ENCODE results near the gene C1QBP. TPM values are rescaled to one million over a fixed set of nuclear protein-coding genes. Genes with fewer than 3 reads are reported as not detected.

Gene C1QBP
- total RNA-seq, 4 donors from 2014 or later: 84.4 to 111 (median 108) TPM

- 0 to 3% methylated on average over 6 to 13 of the region's 26 CpGs for WGBS, 2 donors (ENCODE audit: low coverage in 1 of 2)
- ATAC-seq: no peak
- Histone ChIP-seq H3K4me1 (peaks cover 3 to 62% (median 20%) of the 10 kb centered on the region in 3 donors), H3K36me3 (peaks cover 0 to 63% of the 10 kb centered on the region in 2 donors), H3K4me3 (peak overlapping the region; percentile 55 to 84), H3K9me3 (no peaks in the 10 kb centered on the region), H3K27ac (peak overlapping the region; percentile 26 to 91 (median 89)), H3K27me3 (no peaks in the 10 kb centered on the region)
- TF ChIP-seq POLR2AphosphoS5 (IDR thresholded peaks at IDR 0.05): no peak
- TF ChIP-seq, protein P1, sequence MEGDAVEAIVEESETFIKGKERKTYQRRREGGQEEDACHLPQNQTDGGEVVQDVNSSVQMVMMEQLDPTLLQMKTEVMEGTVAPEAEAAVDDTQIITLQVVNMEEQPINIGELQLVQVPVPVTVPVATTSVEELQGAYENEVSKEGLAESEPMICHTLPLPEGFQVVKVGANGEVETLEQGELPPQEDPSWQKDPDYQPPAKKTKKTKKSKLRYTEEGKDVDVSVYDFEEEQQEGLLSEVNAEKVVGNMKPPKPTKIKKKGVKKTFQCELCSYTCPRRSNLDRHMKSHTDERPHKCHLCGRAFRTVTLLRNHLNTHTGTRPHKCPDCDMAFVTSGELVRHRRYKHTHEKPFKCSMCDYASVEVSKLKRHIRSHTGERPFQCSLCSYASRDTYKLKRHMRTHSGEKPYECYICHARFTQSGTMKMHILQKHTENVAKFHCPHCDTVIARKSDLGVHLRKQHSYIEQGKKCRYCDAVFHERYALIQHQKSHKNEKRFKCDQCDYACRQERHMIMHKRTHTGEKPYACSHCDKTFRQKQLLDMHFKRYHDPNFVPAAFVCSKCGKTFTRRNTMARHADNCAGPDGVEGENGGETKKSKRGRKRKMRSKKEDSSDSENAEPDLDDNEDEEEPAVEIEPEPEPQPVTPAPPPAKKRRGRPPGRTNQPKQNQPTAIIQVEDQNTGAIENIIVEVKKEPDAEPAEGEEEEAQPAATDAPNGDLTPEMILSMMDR (IDR thresholded peaks at IDR 0.05): no peak
- no peak for TF ChIP-seq EP300 (IDR thresholded peaks at IDR 0.05)
- TF ChIP-seq POLR2A (IDR thresholded peaks at IDR 0.05): no peak
Observed at GRCh38 chr17:5418858-5419355, 20.0 kb downstream of the C1QBP start.

GRCh38 chr17:5416901-5417300 is 22.1 kb downstream of the C1QBP start:
- Histone ChIP-seq H3K36me3 (peaks cover 0 to 63% of the 10 kb centered on the region in 2 donors), H3K4me3 (no peak overlapping the region)
- WGBS, 2 donors (ENCODE audit: low coverage in 1 of 2): 86 to 100% methylated on average over 2 of the region's 2 CpGs

GRCh38 chr17:5413682-5414081 is 25.3 kb downstream of the C1QBP start:
- Histone ChIP-seq H3K4me3 (no peak overlapping the region), H3K27me3 (no peaks in the 10 kb centered on the region), H3K4me1 (peaks cover 3 to 30% (median 12%) of the 10 kb centered on the region in 3 donors), H3K27ac (no peak overlapping the region), H3K9me3 (no peaks in the 10 kb centered on the region), H3K36me3 (peaks cover under 1 to 89% of the 10 kb centered on the region in 2 donors)
- TF ChIP-seq EP300 (IDR thresholded peaks at IDR 0.05) (no peak), POLR2A (IDR thresholded peaks at IDR 0.05) (no peak), POLR2AphosphoS5 (IDR thresholded peaks at IDR 0.05) (no peak)
- TF ChIP-seq, protein P1 (IDR thresholded peaks at IDR 0.05): no peak
- peak; percentile 77 for ATAC-seq
- 30 to 38% methylated on average over 4 of the region's 4 CpGs for WGBS, 2 donors (ENCODE audit: low coverage in 1 of 2)

More at GRCh38 chr17:5416901-5417300, 22.1 kb downstream of the C1QBP start:
- TF ChIP-seq, protein P1 (IDR thresholded peaks at IDR 0.05): no peak
- TF ChIP-seq EP300 (IDR thresholded peaks at IDR 0.05) (no peak), POLR2AphosphoS5 (IDR thresholded peaks at IDR 0.05) (no peak), POLR2A (IDR thresholded peaks at IDR 0.05) (no peak)
- Histone ChIP-seq H3K27me3 (no peaks in the 10 kb centered on the region), H3K9me3 (no peaks in the 10 kb centered on the region), H3K27ac (no peak overlapping the region), H3K4me1 (peaks cover 3 to 49% (median 20%) of the 10 kb centered on the region in 3 donors)
- ATAC-seq: no peak

DNA sequence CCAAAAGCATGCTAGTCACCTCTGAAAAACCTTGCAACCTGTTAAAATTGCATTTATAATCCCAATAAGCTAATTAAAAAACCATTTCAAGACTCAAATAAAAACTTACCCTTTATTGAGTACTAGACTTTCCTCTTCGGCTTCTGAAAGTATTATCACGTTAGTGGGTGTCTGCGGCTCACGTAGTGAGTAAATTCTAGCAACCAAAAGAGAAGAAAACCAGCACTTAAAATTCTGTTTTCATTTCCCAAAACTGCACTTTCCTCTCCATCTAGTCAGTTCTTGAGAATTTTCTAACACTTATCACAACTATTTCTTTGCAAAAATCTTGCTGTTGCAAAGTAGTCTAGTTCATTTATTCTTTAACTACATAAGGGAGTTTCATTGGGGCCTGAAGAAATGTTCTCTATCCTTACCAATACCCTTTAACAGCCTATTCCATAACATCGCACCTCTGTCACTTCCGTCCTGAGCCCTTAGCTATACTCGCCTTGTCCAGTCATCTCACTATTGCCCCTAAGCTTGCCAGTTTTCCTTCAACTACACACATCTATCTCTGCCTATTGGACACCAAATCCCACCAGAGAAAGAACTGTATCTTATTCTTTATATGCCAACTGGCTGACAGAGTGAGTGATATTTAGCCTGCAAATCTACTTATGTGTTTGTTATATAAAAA is 28.2 kb downstream of the C1QBP start:
- 93 to 94% methylated on average over 7 of the region's 7 CpGs for WGBS, 2 donors (ENCODE audit: low coverage in 1 of 2)
- Histone ChIP-seq H3K4me1 (peaks cover 0 to 4% (median 0%) of the 10 kb centered on the region in 3 donors), H3K27ac (no peak overlapping the region), H3K9me3 (no peaks in the 10 kb centered on the region), H3K36me3 (peaks cover 11 to 99% of the 10 kb centered on the region in 2 donors), H3K4me3 (no peak overlapping the region), H3K27me3 (no peaks in the 10 kb centered on the region)
- ATAC-seq: no peak
- no peak for TF ChIP-seq POLR2AphosphoS5 (IDR thresholded peaks at IDR 0.05)
- TF ChIP-seq POLR2A (IDR thresholded peaks at IDR 0.05): no peak
- TF ChIP-seq, protein P1 (IDR thresholded peaks at IDR 0.05): no peak
- TF ChIP-seq EP300 (IDR thresholded peaks at IDR 0.05): no peak

DNA sequence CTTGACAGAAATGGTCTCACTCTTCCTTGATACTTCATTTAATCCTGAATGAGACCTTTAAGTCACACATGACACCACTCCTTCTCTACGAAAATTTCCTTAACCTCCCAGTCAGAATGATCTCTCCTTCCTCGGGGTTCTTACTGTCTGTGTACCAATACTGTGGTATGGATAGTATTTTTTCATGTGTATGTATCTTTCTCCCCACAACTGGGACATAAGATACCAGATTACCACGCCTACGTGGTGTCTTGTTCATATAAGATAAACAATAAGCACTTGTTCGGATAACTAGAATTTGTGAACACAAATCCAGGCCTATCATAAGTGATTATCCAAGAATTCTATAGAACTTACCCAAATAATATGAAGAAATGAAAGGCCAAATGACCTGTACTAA is 30.8 kb downstream of the C1QBP start:
- no peaks in the 10 kb centered on the region for H3K27me3 ChIP-seq
- WGBS, 2 donors (ENCODE audit: low coverage in 1 of 2): 80% methylated on average over 5 of the region's 5 CpGs
- no peak overlapping the region for H3K4me3 ChIP-seq
- H3K27ac ChIP-seq: no peak overlapping the region
- no peaks in the 10 kb centered on the region for H3K9me3 ChIP-seq
- TF ChIP-seq, protein P1 (IDR thresholded peaks at IDR 0.05): no peak
- no peak for TF ChIP-seq POLR2A (IDR thresholded peaks at IDR 0.05)
- no peak for TF ChIP-seq POLR2AphosphoS5 (IDR thresholded peaks at IDR 0.05)
- TF ChIP-seq EP300 (IDR thresholded peaks at IDR 0.05): no peak
- no peaks in the 10 kb centered on the region for H3K4me1 ChIP-seq
- no peak for ATAC-seq
- peaks cover 11 to 100% of the 10 kb centered on the region in 2 donors for H3K36me3 ChIP-seq

Data from gastroesophageal sphincter (tissue), 4 donors.